Tibial nerve (tissue), 4 donors: ENCODE measurements around the gene CASKIN2. TPM values are rescaled to one million over a fixed set of nuclear protein-coding genes. Genes with fewer than 3 reads are reported as not detected.
A peak's percentile ranks its signal among the peaks of the same experiment; 100 is the strongest.

Experiments used
- DNase-seq, 2 donors: peaks; one replicate each; pipeline ENCODE4 v3.0.0-alpha.2; 2019; ENCODE audit warnings: low spot score in 2 of 2
- H3K27ac ChIP-seq, 4 donors: fragments of 200-600 bp; sonication (generic) in 3 of 4; one replicate each; pipeline ENCODE4 v1.5.1; 2017 to 2019; ENCODE audit warnings: mild to moderate bottlenecking in 1 of 4
- H3K27me3 ChIP-seq, 2 donors: fragments of 200-600 bp; sonication (generic) in 1 of 2; one replicate each; pipeline versions ENCODE4 v1.5.1 to v1.6.0; 2017 to 2019
- H3K36me3 ChIP-seq, 3 donors: fragments of 200-600 bp; sonication (generic); one replicate each; pipeline ENCODE4 v1.5.1; 2018 to 2019
- H3K4me1 ChIP-seq, 4 donors: fragments of 200-600 bp; sonication (generic) in 3 of 4; one replicate each; pipeline ENCODE4 v1.5.1; 2017 to 2019
- H3K4me3 ChIP-seq, 4 donors: fragments of 200-600 bp; sonication (generic) in 3 of 4; one replicate each; pipeline ENCODE4 v1.5.1; 2017 to 2019; ENCODE audit warnings: mild to moderate bottlenecking in 1 of 4, moderate library complexity in 1 of 4
- H3K9me3 ChIP-seq, 4 donors: fragments of 200-600 bp; sonication (generic) in 3 of 4; one replicate each; pipeline ENCODE4 v1.5.1; 2017 to 2019
- EP300 ChIP-seq, 2 donors: sonication (generic); formaldehyde crosslinking; IDR thresholded peaks; one replicate each; pipeline ENCODE4 v1.6.1; 2017; ENCODE audit warnings: antibody characterized with exemption in 2 of 2, mild to moderate bottlenecking in 1 of 2
- POLR2A ChIP-seq, 2 donors: fragments of 450-650 bp; IDR thresholded peaks; one replicate each; pipeline ENCODE4 v1.6.1; 2017; ENCODE audit warnings: antibody characterized with exemption in 2 of 2, mild to moderate bottlenecking in 2 of 2, moderate library complexity in 2 of 2
- WGBS, 2 donors: methylation state at CpG; one replicate each; pipeline ENCODE4 v1.1.5; 2018; 5-methylcytosine and 5-hydroxymethylcytosine counted together
- total RNA-seq, 4 donors: library from RNA; depleted of rRNA; stranded (reverse); fragments of >200 nt; gene quantifications; one replicate each; pipeline ENCODE4 v1.1.0, GENCODE V29; 2016
- TF ChIP-seq, protein P1 (sequence below), 5 experiments: fragments of 200-600 bp in 3 of 5; fragments of 450-650 bp in 2 of 5; sonication (generic) in 3 of 5; IDR thresholded peaks; one replicate each; pipeline ENCODE4 v1.5.1; 2016 to 2019; ENCODE audit warnings: antibody characterized with exemption in 5 of 5, mild to moderate bottlenecking in 3 of 5, moderate library complexity in 2 of 5

Gene CASKIN2
- total RNA-seq, 4 donors from 2014 or later, result 36.0 to 59.0 (median 51.3) TPM

GRCh38 chr17:75518983-75519537 is 3.7 kb upstream of the CASKIN2 start:
- DNase-seq, result no peak
- Histone ChIP-seq H3K27me3 (no peaks in the 10 kb centered on the region), H3K9me3 (no peaks in the 10 kb centered on the region), H3K4me1 (peaks cover 0 to 25% (median 20%) of the 10 kb centered on the region in 4 donors), H3K36me3 (peaks cover 0 to 29% (median 0%) of the 10 kb centered on the region in 3 donors), H3K4me3 (no peak overlapping the region), H3K27ac (no peak overlapping the region)
- WGBS, 2 donors, result 90 to 93% methylated on average over 9 of the region's 9 CpGs
- TF ChIP-seq POLR2A (IDR thresholded peaks at IDR 0.05) (no peak), EP300 (IDR thresholded peaks at IDR 0.05) (no peak)
- TF ChIP-seq, protein P1, sequence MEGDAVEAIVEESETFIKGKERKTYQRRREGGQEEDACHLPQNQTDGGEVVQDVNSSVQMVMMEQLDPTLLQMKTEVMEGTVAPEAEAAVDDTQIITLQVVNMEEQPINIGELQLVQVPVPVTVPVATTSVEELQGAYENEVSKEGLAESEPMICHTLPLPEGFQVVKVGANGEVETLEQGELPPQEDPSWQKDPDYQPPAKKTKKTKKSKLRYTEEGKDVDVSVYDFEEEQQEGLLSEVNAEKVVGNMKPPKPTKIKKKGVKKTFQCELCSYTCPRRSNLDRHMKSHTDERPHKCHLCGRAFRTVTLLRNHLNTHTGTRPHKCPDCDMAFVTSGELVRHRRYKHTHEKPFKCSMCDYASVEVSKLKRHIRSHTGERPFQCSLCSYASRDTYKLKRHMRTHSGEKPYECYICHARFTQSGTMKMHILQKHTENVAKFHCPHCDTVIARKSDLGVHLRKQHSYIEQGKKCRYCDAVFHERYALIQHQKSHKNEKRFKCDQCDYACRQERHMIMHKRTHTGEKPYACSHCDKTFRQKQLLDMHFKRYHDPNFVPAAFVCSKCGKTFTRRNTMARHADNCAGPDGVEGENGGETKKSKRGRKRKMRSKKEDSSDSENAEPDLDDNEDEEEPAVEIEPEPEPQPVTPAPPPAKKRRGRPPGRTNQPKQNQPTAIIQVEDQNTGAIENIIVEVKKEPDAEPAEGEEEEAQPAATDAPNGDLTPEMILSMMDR (IDR thresholded peaks at IDR 0.05), result no peak

DNA sequence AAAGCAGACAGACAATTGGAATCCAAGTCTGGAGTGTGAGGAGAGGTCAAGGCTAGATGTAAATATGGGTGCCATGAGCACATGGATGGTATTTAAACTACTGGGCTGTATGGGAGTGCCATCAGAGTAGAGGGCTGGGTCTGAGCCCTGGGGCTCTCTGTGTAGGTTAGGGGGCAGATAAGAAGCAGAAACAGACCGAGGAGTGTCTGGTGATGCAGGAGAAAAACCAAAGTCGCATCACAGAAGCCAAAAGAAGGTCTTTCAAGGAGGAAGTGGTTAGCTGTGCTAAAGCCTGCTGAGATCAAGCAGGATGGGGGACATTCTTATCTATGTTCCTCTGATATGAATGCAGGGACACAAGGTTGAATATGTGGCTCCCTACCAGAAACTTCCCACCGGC is 2.9 kb upstream of the CASKIN2 start:
- no peaks in the 10 kb centered on the region for H3K9me3 ChIP-seq
- 73 to 75% methylated on average over 3 of the region's 3 CpGs for WGBS, 2 donors
- TF ChIP-seq EP300 (IDR thresholded peaks at IDR 0.05) (no peak), POLR2A (IDR thresholded peaks at IDR 0.05) (no peak)
- TF ChIP-seq, protein P1 (IDR thresholded peaks at IDR 0.05), result no peak
- H3K4me3 ChIP-seq, result no peak overlapping the region
- no peaks in the 10 kb centered on the region for H3K27me3 ChIP-seq
- no peak overlapping the region for H3K27ac ChIP-seq
- DNase-seq, result no peak
- peaks cover 0 to 29% (median 0%) of the 10 kb centered on the region in 3 donors for H3K36me3 ChIP-seq
- H3K4me1 ChIP-seq, result peaks cover 0 to 34% (median 26%) of the 10 kb centered on the region in 4 donors

DNA sequence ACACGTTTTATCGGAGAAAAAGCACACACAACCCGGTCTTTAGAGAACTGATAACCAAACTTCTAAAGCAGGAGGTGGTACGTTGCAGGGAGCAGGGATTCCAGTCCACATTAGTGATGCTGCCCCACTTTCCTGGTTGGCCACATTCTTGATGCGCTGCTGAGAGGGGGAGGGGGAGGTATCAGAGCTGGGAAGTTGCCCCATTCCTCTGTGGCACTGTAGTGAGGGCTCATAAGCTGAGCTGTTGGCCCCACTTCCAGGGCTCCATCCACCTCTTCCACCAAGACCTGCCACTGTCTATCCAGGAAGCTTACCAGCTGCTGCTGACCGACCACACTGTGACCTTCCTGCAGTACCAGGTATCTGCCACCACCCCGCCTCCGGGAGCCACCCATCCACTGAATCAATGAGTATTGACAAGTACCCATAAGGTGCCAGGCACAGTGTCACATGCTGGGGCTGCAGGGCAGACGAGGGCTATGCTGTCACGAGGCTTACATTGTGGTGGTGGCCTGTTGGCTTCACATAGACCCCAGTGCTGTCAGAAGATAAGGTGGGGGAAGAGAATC is 2.0 kb upstream of the CASKIN2 start:
- H3K4me1 ChIP-seq, result peaks cover 0 to 42% (median 32%) of the 10 kb centered on the region in 4 donors
- TF ChIP-seq, protein P1 (IDR thresholded peaks at IDR 0.05), result no peak
- TF ChIP-seq POLR2A (IDR thresholded peaks at IDR 0.05), result no peak
- TF ChIP-seq EP300 (IDR thresholded peaks at IDR 0.05), result no peak
- DNase-seq, result no peak
- WGBS, 2 donors, result 32 to 37% methylated on average over 10 of the region's 10 CpGs
- H3K4me3 ChIP-seq, result peak overlapping the region; percentile 82 to 98 (median 91)
- H3K27me3 ChIP-seq, result no peaks in the 10 kb centered on the region
- H3K27ac ChIP-seq, result peak overlapping the region in 3 of 4 donors; percentile 75 to 96 (median 80)
- H3K36me3 ChIP-seq, result peaks cover 0 to 29% (median 0%) of the 10 kb centered on the region in 3 donors
- no peaks in the 10 kb centered on the region for H3K9me3 ChIP-seq

DNA sequence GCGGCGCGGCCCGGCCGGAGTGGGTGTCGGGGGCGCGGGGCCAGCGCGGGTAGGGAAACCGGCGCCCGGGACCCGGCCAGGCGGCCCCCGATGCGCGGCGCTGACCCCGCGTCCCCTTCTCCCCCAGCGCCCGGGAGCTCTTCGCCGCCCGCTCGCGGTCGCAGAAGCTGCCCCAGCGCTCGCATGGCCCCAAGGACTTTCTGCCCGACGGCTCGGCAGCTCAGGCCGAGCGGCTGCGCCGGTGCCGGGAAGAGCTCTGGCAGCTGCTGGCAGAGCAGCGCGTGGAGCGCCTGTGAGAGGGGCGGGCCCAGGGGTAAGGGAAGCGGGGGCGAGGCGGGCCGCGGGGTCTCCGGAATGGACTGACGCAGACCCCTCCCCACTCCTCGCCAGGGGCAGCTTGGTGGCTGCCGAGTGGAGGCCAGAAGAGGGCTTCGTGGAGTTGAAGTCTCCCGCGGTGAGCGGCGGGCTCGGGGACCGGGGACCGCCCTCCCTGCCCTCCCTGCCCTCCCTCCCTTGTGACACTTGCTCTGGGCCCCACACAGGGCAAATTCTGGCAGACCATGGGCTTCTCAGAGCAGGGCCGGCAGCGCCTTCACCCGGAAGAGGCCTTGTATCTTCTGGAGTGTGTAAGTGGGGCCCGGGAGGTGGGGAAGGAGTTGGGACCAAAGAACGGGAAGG is 1.4 kb upstream of the CASKIN2 start:
- 0% methylated on average over 30 to 31 of the region's 65 CpGs for WGBS, 2 donors
- H3K36me3 ChIP-seq, result peaks cover 0 to 24% (median 0%) of the 10 kb centered on the region in 3 donors
- peak overlapping the region in 3 of 4 donors; percentile 75 to 96 (median 80) for H3K27ac ChIP-seq
- TF ChIP-seq EP300 (IDR thresholded peaks at IDR 0.05), result no peak
- no peaks in the 10 kb centered on the region for H3K27me3 ChIP-seq
- peaks cover 0 to 48% (median 38%) of the 10 kb centered on the region in 4 donors for H3K4me1 ChIP-seq
- peak overlapping the region; percentile 82 to 98 (median 91) for H3K4me3 ChIP-seq
- H3K9me3 ChIP-seq, result no peaks in the 10 kb centered on the region
- no peak for DNase-seq

DNA sequence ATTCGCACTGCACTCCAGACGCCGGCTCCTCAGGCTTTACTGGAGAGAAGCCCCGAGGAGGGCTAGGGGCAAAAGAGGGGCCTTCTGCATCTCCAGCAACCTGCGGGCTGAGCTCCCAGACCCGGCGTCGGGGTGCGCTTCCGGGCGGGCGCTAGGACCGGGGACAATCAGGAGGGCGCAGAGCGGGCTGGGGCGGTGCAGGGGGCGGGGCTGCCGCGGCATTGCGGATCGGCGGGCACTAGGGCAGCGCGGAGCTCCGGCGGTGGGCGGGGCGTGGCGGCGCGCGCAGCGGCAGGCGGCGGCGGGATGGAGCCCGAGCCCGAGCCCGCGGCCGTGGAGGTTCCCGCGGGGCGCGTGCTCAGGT is 900 bp upstream of the CASKIN2 start, which contains the start of gene TSEN54:
Gene TSEN54 (plus strand): TSS at position 274 of the 364 bp plus-strand sequence. CDS start 33 bp downstream, at position 307.
- peak; percentile 86 to 90 for DNase-seq
- Histone ChIP-seq H3K4me1 (peaks cover 0 to 53% (median 43%) of the 10 kb centered on the region in 4 donors), H3K27me3 (no peaks in the 10 kb centered on the region), H3K36me3 (peaks cover 0 to 19% (median 0%) of the 10 kb centered on the region in 3 donors), H3K4me3 (peak within 1 kb of the TSS; percentile 82 to 98 (median 91)), H3K27ac (peak within 1 kb of the TSS; percentile 85 to 97 (median 90)), H3K9me3 (no peaks in the 10 kb centered on the region)
- TF ChIP-seq, protein P1 (IDR thresholded peaks at IDR 0.05), result no peak
- TF ChIP-seq EP300 (IDR thresholded peaks at IDR 0.05) (peak in 1 of 2 donors; percentile 24), POLR2A (IDR thresholded peaks at IDR 0.05) (peak in 1 of 2 donors; percentile 36)
- 0 to 1% methylated on average over 12 to 20 of the region's 45 CpGs for WGBS, 2 donors
